Activated naive CD4-positive, alpha-beta T cell treated with anti-CD3 and anti-CD28 coated beads, Interleukin-2, amount 50 U/mL, for 16 hours (primary cell): ENCODE measurements around the gene JPT2.

Experiments
- DNase-seq: peaks from one replicate; pipeline ENCODE4 v3.0.0-alpha.2; 2020

Gene JPT2

DNA sequence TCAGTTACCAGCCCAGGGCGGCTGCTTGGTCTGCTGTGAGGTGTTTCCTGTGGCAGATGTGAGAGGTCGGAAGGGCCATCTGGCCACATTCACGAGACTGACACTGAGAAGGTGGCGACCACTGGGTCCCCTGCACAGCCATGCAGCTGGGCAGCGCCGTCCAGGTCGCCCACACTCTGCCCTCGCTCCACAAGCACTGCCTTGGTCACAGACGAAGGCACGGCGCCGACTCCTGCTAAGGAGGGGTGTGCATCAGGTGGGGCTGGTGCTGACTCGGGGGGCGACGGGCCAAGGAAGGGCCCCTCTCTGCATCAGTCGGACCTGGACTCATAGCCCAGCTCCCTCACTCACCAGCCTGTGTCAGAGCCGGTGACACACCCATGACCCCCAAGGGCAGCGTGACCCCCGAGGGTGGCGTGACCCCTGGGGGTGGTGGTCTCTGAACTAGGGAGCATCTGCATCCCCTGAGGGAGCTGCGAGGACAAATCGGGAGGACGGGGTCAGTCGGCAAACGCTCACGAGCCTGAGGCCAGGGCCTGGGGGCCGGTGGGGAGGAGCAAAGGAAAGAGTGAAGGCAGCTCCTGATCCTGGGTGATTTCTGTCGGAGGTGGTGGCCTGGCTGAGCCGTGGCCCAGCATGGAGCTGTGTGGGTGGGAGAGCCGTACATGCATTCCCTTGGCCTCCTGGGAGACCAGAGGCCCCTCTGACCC is 62.9 kb downstream of the JPT2 start:
- DNase-seq, result no peak

DNA sequence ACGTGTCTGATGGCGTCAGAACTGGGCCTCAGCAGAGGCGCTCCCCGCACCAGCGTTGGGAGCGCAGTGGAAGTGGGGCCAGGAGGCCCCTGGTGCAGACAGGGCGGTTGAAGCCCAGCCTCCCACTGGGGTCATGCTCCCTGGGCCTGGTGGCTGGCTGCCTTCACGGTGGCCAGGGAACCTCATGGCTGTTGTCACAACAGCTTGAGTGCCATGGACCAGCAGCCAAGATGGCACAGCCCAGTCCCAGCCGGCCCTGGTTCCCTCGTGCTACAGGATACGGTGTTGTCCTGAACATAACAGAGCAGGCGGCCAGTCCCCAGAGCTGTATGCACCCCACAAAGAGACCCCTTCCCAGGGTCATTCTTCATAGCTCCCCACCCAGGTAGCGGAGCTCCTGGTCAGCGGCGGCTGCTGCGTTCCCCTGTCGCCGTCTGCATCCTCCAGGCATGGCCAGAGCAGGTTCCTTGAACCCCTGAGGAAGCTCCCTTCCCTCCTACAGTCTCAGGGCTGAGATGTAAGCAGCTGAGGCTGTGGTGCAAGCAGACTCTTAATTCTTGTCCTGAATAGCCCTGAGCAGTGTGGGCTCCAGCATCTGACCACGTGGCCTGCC is 63.6 kb downstream of the JPT2 start:
- DNase-seq, result no peak

DNA sequence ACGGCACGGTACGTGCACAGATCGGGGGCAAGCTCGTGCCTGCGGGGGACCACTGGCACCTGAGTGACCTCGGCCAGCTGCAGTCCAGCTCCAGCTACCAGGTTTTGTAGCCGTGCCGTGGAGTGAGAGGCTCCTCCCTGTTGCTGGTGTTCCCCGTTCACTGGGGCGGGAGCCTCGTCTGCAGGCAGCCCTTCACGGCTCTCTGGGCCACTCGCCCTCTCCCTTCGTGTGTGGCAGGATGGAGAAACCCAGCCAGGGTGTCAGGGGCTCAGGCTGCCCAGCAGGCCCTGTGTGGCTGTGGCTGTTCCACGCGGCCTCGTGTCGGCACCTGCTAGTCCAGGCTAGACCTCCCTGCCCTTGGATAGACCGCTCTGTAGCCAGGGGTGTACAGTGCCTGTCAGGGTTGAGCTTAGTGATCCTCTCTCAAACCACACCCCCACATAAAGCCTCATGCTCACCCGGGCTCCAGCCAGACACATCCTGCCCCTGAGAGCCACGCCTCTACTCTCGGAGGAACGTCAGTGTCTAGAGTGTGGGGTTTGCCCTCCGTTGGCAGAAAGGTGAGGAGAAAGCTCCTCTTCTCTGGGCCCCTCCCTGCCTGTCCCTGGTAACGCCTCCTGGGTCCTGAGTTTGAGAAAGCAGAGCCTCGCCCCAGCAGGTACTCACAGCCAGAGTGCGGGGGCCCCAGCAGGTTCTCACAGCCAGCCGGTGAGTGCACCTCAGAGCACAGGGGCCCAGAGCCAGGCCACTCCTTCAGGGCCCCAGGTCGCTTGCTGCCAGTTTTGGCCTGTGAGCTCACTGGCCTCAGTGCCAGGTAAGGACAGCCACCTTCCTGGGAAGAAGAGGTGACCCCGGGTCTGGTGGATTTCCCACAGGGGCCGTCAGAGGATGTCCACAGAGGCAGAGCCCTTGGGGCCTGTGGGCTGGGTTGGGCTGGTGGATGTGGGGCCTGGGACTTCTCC is 65.6 kb downstream of the JPT2 start:
- no peak for DNase-seq

DNA sequence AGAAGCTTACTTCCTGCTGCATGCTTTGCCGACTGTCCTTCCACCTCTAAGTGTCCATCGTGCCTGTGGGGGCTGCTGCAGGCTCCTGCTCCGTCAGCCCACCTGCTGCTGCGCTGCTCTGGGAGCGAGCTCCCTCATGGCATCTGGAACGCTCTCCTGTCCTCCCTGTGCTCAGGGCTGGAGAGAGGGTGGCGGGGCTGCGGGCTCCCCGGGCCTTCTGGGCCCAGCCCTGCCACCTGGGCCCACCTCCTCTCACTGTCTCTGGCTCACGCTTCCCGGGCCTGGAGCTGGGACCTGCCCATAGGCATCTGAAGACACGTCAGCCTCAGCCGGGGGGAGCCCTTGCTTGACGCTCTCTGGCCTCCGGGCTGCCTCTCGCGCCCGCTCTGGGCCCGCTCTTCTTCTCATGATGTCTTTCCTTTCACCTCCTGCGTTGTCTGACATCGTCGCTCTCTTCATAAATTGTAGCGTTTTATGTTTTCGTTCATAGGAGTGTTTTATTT is 66.3 kb downstream of the JPT2 start:
- DNase-seq, result no peak

DNA sequence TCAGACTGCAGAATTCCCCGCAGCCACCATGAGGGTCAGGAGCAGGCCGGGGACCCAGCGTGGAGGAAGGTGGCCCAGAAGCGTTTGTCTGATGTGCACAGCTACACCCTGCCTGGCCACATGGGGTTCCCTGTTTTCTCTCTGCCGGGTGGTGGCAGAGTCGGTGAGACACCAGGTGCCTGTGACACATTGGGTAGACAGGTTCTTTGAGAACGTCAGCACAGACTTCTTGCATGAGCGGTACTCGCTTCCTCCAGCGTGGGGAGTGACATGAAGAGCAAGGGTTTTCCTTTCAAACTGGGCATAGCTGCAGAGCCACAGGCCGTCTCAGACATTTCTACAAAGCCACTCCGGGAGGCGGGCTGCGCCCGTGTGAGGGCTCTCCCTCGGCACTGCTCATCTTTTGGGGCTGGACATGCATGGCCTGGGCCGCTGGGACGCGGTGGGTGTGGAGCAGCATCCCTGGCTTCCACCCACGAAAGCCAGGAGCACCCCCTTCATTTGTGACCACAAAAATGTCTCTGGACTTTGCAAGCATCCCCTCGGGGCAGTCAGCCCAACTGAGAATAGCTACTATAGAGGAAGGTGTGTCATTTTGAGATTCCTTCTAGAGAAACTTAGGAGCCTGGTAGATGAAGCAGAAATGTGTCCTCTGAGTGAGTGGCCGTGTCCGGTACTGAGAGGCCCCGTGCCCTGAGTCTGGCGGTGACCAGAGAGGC is 67.3 kb downstream of the JPT2 start:
- no peak for DNase-seq

DNA sequence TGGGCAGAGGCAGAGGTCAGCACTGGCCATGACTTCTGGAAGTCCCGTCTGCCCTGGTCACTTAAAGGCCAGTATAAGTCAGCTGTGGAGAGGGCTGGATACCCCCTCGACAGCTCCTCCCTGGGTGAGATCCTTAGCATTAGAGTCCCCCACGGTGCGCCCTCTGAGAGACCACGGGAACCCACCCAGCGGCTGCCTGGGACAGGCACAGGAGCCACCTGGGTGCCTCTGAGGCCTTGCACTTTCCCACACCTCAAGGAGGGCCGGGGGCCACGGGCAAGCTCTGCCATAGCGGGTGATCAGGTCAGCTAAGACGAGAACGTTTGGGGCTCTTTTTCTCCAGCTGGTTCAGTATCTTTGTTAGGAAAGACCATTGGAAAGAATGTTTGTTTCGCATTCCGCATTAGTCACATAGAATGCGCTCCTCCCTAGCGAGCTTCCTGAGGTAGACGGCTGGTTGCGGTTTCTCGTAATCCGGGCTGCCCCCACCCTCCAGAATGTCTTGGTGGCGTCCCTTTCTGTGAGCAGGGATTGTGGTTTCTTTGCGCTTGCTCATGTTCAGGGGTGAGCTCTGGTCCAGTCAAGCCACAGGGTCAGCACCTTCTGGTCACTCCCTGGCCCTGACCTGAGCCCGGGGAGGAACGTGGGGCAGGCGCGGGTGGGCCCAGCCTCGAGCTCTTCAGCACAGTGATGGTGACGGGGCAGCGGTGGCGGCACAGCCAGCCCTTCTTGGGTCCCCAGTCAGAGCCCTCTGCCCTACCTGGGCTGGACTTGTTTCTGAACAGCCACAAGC is 68.0 kb downstream of the JPT2 start:
- no peak for DNase-seq

DNA sequence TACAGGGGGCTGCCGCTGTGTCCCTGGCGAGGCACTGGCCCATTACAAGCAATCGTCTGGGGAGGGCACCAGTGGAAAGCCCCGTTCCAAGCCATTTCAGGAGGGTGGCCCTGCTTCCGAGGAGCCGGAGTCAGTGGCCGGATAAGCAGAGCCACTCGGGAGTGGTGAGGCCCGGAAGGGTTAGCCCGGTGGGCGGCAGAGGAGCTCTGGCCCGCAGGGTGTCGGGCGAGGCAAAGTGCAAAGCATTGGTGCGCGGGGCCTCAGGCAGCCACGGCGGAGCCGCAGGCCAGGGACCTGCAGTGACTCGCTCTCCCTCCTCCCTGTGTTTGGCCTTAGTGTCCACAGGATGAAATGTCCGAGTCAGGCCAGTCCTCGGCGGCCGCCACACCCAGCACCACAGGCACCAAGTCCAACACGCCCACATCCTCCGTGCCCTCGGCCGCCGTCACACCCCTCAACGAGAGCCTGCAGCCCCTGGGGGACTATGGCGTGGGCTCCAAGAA is 68.7 kb downstream of the JPT2 start:
- DNase-seq, result no peak

DNA sequence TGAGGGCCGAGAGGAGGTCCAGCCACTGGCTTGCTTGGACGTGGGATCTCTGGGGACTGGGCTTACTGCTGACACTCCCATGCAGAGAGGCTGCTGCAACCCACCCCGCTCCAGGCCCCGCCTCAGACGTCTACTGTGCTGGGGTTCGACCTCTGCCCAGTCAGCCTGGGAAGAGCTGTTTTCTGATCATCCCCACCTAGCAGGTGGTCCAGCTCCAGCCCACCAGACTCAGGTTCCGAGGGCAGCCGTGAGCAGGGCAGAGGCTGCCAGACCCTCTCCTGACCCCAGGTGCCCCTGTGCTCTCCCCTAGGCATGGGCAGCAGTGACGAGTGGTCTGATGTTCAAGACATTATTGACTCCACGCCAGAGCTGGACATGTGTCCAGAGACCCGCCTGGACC is 69.9 kb downstream of the JPT2 start:
- no peak for DNase-seq

DNA sequence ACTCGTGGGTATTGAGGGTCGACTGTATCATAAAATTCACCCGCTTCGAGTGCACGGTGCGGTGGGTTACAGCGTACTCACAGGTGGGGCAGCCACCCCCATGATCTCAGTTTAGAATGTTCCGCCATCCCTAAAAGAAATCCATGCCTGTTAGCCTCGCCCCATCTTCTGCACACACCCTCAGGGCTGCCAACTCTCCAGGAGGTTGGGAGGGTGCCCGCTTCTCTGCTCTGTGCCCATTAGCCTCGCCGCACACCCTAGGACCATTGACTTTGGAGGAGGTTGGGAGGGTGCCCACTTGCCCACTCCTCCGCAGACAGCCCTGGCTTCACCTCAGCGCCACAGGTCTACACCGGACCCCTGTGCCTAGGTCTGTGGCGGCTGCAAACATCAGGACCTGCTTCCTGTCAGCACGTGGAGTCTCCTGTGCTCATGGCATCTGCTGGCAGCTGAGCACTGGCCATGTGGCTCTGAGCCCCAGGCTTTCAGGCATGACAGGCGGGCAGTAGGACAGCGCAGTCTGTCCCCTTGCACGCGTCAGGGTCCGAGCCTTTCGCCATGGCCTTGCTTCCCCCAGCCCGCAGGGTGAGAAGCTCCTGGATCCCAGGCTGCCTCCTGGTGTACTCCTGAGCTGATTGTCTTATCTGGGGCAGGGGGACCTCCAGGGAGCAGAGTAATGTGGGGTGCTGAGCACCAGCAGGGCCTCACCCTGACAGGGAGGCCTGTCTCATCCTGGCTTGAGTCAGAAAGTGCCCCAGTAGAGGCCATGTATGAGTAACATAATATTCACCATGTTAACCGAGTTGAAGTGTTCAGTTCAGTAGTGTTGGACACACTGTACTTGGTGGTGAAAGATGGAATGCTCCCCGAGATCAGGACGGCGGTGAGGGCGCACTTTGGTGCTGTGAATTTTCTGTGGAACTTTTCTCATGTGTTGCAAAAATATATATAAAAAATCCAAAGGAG is 71.4 kb downstream of the JPT2 start:
- no peak for DNase-seq
